ENCODE results near the gene F9. TPM values are rescaled to one million over a fixed set of nuclear protein-coding genes. Genes with fewer than 3 reads are reported as not detected.

F9 gene
- total RNA-seq, 1 donor from 2014 or later = not detected

DNA sequence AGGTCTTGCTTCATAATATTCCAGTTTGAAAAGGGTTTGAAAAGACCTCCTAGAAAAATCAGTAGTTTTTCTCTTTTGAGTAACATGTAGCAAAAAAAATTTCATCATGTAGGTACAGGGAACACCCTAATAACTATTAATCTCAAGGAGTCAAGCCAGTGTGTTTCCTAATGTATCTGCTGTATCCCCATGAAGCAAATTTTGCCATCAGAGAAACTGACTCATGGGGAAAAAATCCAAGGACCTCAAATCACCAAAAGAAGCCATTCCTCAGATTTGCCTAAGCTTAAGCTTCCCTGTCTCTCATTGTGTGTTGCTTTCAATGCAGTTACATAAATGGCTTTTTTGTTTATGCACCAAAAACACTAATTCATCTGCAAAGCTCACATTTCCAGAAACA lies 29.7 kb downstream of the F9 start:
- intact Hi-C loops (cut with DNase I) = no loop called here
- DNase-seq (no peak), ATAC-seq (no peak)
- Histone ChIP-seq H3K36me3 (no peaks in the 10 kb centered on the region), H3K4me1 (no peaks in the 10 kb centered on the region), H3K4me3 (no peak overlapping the region), H3K27ac (no peak overlapping the region), H3K27me3 (no peaks in the 10 kb centered on the region), H3K9me3 (no peaks in the 10 kb centered on the region)
- TF ChIP-seq, protein P1, sequence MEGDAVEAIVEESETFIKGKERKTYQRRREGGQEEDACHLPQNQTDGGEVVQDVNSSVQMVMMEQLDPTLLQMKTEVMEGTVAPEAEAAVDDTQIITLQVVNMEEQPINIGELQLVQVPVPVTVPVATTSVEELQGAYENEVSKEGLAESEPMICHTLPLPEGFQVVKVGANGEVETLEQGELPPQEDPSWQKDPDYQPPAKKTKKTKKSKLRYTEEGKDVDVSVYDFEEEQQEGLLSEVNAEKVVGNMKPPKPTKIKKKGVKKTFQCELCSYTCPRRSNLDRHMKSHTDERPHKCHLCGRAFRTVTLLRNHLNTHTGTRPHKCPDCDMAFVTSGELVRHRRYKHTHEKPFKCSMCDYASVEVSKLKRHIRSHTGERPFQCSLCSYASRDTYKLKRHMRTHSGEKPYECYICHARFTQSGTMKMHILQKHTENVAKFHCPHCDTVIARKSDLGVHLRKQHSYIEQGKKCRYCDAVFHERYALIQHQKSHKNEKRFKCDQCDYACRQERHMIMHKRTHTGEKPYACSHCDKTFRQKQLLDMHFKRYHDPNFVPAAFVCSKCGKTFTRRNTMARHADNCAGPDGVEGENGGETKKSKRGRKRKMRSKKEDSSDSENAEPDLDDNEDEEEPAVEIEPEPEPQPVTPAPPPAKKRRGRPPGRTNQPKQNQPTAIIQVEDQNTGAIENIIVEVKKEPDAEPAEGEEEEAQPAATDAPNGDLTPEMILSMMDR (IDR thresholded peaks at IDR 0.05) = no peak

- no peak overlapping the region for H3K4me3 ChIP-seq
- no peaks in the 10 kb centered on the region for H3K27me3 ChIP-seq
- H3K27ac ChIP-seq = no peak overlapping the region
- H3K36me3 ChIP-seq = no peaks in the 10 kb centered on the region
- H3K4me1 ChIP-seq = no peaks in the 10 kb centered on the region
- intact Hi-C loops (cut with DNase I) = no loop called here
- TF ChIP-seq, protein P1 (IDR thresholded peaks at IDR 0.05) = no peak
- ATAC-seq (no peak), DNase-seq (no peak)
- H3K9me3 ChIP-seq = no peaks in the 10 kb centered on the region
Observed at GRCh38 chrX:139563251-139563650, 32.7 kb downstream of the F9 start.

DNA sequence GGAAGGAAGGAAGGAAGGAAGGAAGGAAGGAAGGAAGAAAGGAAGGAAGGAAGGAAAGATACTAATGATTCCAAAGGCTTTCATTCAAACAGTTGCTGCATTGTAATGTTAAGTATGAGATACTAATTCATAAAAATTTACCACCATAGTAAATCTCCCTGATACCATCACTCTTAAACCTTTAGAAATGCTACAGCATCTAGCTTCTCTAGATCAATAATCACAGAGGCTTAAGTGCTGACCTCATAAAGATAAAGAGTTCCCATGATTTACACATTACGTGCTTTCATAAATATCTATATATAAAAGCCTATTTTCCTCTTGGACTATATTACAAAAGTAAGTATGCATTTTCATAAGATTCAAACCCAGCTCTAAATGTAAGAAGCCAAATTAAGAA lies 36.4 kb downstream of the F9 start:
- no peak for ATAC-seq
- H3K27me3 ChIP-seq = no peaks in the 10 kb centered on the region
- intact Hi-C loops (cut with DNase I) = no loop called here

GRCh38 chrX:139581068-139581467 lies 50.5 kb downstream of the F9 start:
- no peak overlapping the region for H3K4me3 ChIP-seq
- H3K4me1 ChIP-seq = no peaks in the 10 kb centered on the region
- DNase-seq (no peak), ATAC-seq (no peak)
- TF ChIP-seq, protein P1 (IDR thresholded peaks at IDR 0.05) = no peak
- H3K27ac ChIP-seq = no peak overlapping the region
- H3K27me3 ChIP-seq = no peaks in the 10 kb centered on the region
- H3K36me3 ChIP-seq = no peaks in the 10 kb centered on the region
- intact Hi-C loops (cut with DNase I) = no loop called here
- H3K9me3 ChIP-seq = no peaks in the 10 kb centered on the region

More for the DNA sequence above, 36.4 kb downstream of the F9 start:
- Histone ChIP-seq H3K27ac (no peak overlapping the region), H3K4me1 (no peaks in the 10 kb centered on the region), H3K9me3 (no peaks in the 10 kb centered on the region), H3K4me3 (no peak overlapping the region), H3K36me3 (no peaks in the 10 kb centered on the region)
- DNase-seq = no peak
- TF ChIP-seq, protein P1 (IDR thresholded peaks at IDR 0.05) = no peak

DNA sequence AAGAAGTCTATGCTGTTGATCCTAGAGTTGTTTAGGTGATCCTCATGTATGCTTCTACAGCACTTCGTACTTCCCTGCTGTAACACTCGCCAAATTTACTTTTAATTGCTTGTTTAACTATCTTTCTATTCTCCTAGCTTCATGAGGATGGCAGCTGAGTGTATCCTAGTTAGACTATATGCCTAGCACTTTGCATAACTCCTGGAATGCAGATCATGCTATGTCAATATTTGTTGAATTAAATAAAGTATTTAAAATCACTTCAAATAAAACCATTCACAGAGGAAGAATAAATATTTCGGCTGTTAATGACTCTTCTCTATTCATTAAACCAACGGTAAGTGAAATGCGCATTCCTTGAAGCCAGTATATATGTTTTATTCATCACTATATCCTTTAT lies 55.1 kb downstream of the F9 start:
- TF ChIP-seq, protein P1 (IDR thresholded peaks at IDR 0.05) = no peak
- H3K27ac ChIP-seq = no peak overlapping the region

GRCh38 chrX:139596068-139596467 lies 65.5 kb downstream of the F9 start:
- Histone ChIP-seq H3K9me3 (no peaks in the 10 kb centered on the region), H3K36me3 (no peaks in the 10 kb centered on the region), H3K27me3 (no peaks in the 10 kb centered on the region), H3K4me3 (no peak overlapping the region), H3K27ac (no peak overlapping the region), H3K4me1 (no peaks in the 10 kb centered on the region)
- DNase-seq (no peak), ATAC-seq (no peak)
- intact Hi-C loops (cut with DNase I) = no loop called here
- TF ChIP-seq, protein P1 (IDR thresholded peaks at IDR 0.05) = no peak

More for the DNA sequence above, 55.1 kb downstream of the F9 start:
- Histone ChIP-seq H3K36me3 (no peaks in the 10 kb centered on the region), H3K4me3 (no peak overlapping the region), H3K27me3 (no peaks in the 10 kb centered on the region), H3K9me3 (no peaks in the 10 kb centered on the region), H3K4me1 (no peaks in the 10 kb centered on the region)
- DNase-seq (no peak), ATAC-seq (no peak)
- intact Hi-C loops (cut with DNase I) = no loop called here
